Neural progenitor cell (in vitro differentiated cells): Measurements from ENCODE around the gene ERCC6. TPM values are rescaled to one million over a fixed set of nuclear protein-coding genes. Genes with fewer than 3 reads are reported as not detected.

Source experiments
- DNase-seq: peaks from one replicate; pipeline ENCODE4 v3.0.0-alpha.2; 2016; ENCODE audit warnings: low spot score
- H2AFZ ChIP-seq: fragments of 200-600 bp; sonication (generic); replicated peaks from 2 replicates; pipeline ENCODE4 v1.6.1; 2016; ENCODE audit warnings: antibody characterized with exemption
- H3F3A ChIP-seq: fragments of 200-600 bp; sonication (generic); 2 replicates; pipeline ENCODE4 v1.6.1; 2016; ENCODE audit warnings: antibody characterized with exemption, low read depth
- H3K27ac ChIP-seq: fragments of 200-600 bp; sonication (generic); 2 replicates; pipeline ENCODE4 v1.5.1; 2016; ENCODE audit warnings: mild to moderate bottlenecking
- H3K27me3 ChIP-seq: fragments of 200-600 bp; sonication (generic); 2 replicates; pipeline ENCODE4 v1.6.1; 2016; ENCODE audit warnings: mild to moderate bottlenecking, moderate library complexity
- H3K36me3 ChIP-seq: fragments of 200-600 bp; sonication (generic); 2 replicates; pipeline ENCODE4 v1.5.1; 2016
- H3K4me1 ChIP-seq: fragments of 200-600 bp; sonication (generic); 2 replicates; pipeline ENCODE4 v1.6.1; 2016; ENCODE audit warnings: mixed run types
- H3K4me2 ChIP-seq: fragments of 200-600 bp; sonication (generic); 2 replicates; pipeline ENCODE4 v1.6.1; 2016
- H3K4me3 ChIP-seq: fragments of 200-600 bp; sonication (generic); 2 replicates; pipeline ENCODE4 v1.5.1; 2016
- H3K79me2 ChIP-seq: fragments of 200-600 bp; sonication (generic); 2 replicates; pipeline ENCODE4 v1.6.1; 2016; ENCODE audit warnings: low read depth
- H3K9ac ChIP-seq: fragments of 200-600 bp; sonication (generic); 2 replicates; pipeline ENCODE4 v1.6.1; 2016
- H3K9me3 ChIP-seq: fragments of 200-600 bp; sonication (generic); 2 replicates; pipeline ENCODE4 v1.5.1; 2016; ENCODE audit warnings: low read depth
- H4K20me1 ChIP-seq: fragments of 200-600 bp; sonication (generic); 2 replicates; pipeline ENCODE4 v1.6.1; 2016; ENCODE audit warnings: low read depth
- H3K27ac Mint-ChIP-seq: 3 replicates; pipeline ENCODE4 v1.8.0; 2021; ENCODE audit warnings: mixed read lengths
- H3K27me3 Mint-ChIP-seq: 2 replicates; pipeline ENCODE4 v1.8.0; 2022; ENCODE audit warnings: low read depth, mild to moderate bottlenecking, inconsistent platforms, moderate library complexity, mixed read lengths; ENCODE audit not compliant: insufficient read depth
- H3K36me3 Mint-ChIP-seq: 3 replicates; pipeline ENCODE4 v1.8.0; 2021; ENCODE audit warnings: mixed read lengths
- H3K4me1 Mint-ChIP-seq: 3 replicates; pipeline ENCODE4 v1.8.0; 2021; ENCODE audit warnings: mixed read lengths
- H3K4me3 Mint-ChIP-seq: 3 replicates; pipeline ENCODE4 v1.8.0; 2021; ENCODE audit warnings: mild to moderate bottlenecking, moderate library complexity, mixed read lengths
- H3K9me3 Mint-ChIP-seq: 3 replicates; pipeline ENCODE4 v1.8.0; 2020; ENCODE audit warnings: mixed read lengths
- EZH2 ChIP-seq: fragments of 200-600 bp; sonication (generic); IDR thresholded peaks from 2 replicates; pipeline ENCODE4 v1.6.1; 2017; ENCODE audit warnings: antibody characterized with exemption, mild to moderate bottlenecking, moderate library complexity
- EZH2phosphoT487 ChIP-seq: fragments of 200-600 bp; sonication (generic); IDR thresholded peaks from 2 replicates; pipeline ENCODE4 v1.6.1; 2017; ENCODE audit warnings: antibody characterized with exemption
- total RNA-seq: library from RNA; depleted of rRNA; stranded (reverse); fragments of >200 nt; gene quantifications from 2 replicates; pipeline ENCODE4 v1.2.3, GENCODE V29; 2015; ENCODE audit warnings: low replicate concordance
- TF ChIP-seq, protein P1 (sequence below): fragments of 200-600 bp; sonication (generic); IDR thresholded peaks from 2 replicates; pipeline ENCODE4 v1.5.1; 2017; ENCODE audit warnings: antibody characterized with exemption, mild to moderate bottlenecking

The ERCC6 gene
- total RNA-seq, 1 donor from 2014 or later = 10.5 TPM

DNA sequence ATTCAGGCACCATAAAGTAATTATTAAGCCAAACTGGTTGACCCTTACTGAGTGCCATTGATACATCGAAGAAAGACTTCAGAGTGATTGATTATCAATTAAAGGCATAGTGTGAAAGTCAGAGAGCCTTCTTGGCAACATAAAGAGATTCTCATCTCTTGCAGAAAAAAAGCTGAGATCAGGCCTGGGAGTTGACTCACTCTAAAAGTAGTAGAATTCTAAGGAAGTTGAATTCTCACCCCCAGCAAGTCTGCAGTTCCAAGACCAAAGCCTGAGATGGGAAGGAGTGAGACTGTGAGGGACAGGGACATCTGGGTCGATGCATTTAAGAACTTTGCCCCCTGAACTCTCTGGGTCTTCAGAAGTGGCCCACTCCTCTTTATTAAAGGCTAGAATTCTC, 21.6 kb upstream of the ERCC6 start:
- no peaks in the 10 kb centered on the region for H3F3A ChIP-seq
- peaks cover 6% of the 10 kb centered on the region for H3K9me3 Mint-ChIP-seq
- TF ChIP-seq, protein P1, sequence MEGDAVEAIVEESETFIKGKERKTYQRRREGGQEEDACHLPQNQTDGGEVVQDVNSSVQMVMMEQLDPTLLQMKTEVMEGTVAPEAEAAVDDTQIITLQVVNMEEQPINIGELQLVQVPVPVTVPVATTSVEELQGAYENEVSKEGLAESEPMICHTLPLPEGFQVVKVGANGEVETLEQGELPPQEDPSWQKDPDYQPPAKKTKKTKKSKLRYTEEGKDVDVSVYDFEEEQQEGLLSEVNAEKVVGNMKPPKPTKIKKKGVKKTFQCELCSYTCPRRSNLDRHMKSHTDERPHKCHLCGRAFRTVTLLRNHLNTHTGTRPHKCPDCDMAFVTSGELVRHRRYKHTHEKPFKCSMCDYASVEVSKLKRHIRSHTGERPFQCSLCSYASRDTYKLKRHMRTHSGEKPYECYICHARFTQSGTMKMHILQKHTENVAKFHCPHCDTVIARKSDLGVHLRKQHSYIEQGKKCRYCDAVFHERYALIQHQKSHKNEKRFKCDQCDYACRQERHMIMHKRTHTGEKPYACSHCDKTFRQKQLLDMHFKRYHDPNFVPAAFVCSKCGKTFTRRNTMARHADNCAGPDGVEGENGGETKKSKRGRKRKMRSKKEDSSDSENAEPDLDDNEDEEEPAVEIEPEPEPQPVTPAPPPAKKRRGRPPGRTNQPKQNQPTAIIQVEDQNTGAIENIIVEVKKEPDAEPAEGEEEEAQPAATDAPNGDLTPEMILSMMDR = no peak
- TF ChIP-seq EZH2 (no peak), EZH2phosphoT487 (no peak)
- DNase-seq = no peak
- H3K9me3 ChIP-seq = no peaks in the 10 kb centered on the region
- no peak overlapping the region for H3K4me3 Mint-ChIP-seq
- H3K27ac Mint-ChIP-seq = no peak overlapping the region
- no peak overlapping the region for H3K4me2 ChIP-seq
- H3K4me3 ChIP-seq = no peak overlapping the region
- no peak overlapping the region for H3K9ac ChIP-seq
- no peak overlapping the region for H3K27ac ChIP-seq
- H2AFZ ChIP-seq = no peak overlapping the region
- no peaks in the 10 kb centered on the region for H3K36me3 ChIP-seq
- peaks cover 3% of the 10 kb centered on the region for H3K27me3 Mint-ChIP-seq
- no peaks in the 10 kb centered on the region for H3K4me1 ChIP-seq
- no peaks in the 10 kb centered on the region for H3K79me2 ChIP-seq
- peaks cover 3% of the 10 kb centered on the region for H3K4me1 Mint-ChIP-seq
- no peaks in the 10 kb centered on the region for H3K27me3 ChIP-seq
- no peaks in the 10 kb centered on the region for H4K20me1 ChIP-seq
- no peaks in the 10 kb centered on the region for H3K36me3 Mint-ChIP-seq

DNA sequence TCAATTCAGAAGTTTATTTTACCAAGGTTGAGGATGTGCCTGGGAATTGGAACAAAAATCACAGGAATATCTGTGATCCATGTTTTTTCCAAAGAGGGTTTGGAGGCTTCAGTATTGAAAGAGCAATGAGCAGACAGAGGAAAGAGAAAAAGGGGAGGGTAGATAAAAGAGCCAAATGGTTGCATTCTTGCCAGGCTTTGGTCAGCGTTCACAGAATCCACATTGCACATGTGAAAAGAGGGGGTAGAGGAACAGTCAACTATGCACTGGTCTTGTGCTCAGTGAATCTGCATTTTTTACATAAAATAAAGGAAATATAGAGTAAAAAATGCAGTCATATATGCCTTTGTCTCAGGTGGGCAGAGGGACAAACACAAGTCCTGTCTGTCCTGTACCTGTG, 20.6 kb upstream of the ERCC6 start:
- Histone ChIP-seq H3K4me3 (no peak overlapping the region), H3K4me1 (no peaks in the 10 kb centered on the region), H3K79me2 (no peaks in the 10 kb centered on the region), H4K20me1 (no peaks in the 10 kb centered on the region), H3K4me2 (no peak overlapping the region), H2AFZ (no peak overlapping the region), H3K27me3 (no peaks in the 10 kb centered on the region), H3K36me3 (no peaks in the 10 kb centered on the region), H3F3A (no peaks in the 10 kb centered on the region), H3K27ac (no peak overlapping the region), H3K9me3 (no peaks in the 10 kb centered on the region), H3K9ac (no peak overlapping the region)
- H3K36me3 Mint-ChIP-seq = no peaks in the 10 kb centered on the region
- no peak overlapping the region for H3K4me3 Mint-ChIP-seq
- H3K9me3 Mint-ChIP-seq = peaks cover 8% of the 10 kb centered on the region
- H3K4me1 Mint-ChIP-seq = peaks cover 3% of the 10 kb centered on the region
- no peak for DNase-seq
- no peak overlapping the region for H3K27ac Mint-ChIP-seq
- no peak for TF ChIP-seq EZH2phosphoT487
- TF ChIP-seq EZH2 = no peak
- TF ChIP-seq, protein P1 = no peak
- H3K27me3 Mint-ChIP-seq = no peaks in the 10 kb centered on the region

DNA sequence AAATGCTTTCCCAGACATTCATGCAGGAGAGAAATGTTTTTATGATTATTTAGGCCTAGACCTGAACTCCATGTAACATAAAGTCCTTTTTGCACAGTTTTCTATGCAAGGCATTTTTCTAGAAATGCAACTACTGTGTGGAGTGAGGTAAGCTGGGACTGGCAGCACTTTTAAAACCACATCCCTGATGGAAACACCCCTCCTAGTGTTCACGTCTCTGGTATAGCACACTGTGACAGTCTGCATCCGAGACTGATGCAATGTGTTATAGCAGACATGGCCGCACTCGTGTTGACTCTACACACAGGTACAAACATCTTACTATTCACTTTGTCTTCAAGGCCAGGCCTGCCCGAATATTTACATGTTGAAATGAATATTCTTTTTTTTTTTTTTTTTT, 19.3 kb upstream of the ERCC6 start:
- no peaks in the 10 kb centered on the region for H3K36me3 ChIP-seq
- Mint-ChIP-seq H3K27me3 (no peaks in the 10 kb centered on the region), H3K27ac (no peak overlapping the region), H3K9me3 (peaks cover 8% of the 10 kb centered on the region), H3K4me3 (no peak overlapping the region), H3K4me1 (peaks cover 3% of the 10 kb centered on the region), H3K36me3 (no peaks in the 10 kb centered on the region)
- no peak for DNase-seq
- no peaks in the 10 kb centered on the region for H3K9me3 ChIP-seq
- H4K20me1 ChIP-seq = no peaks in the 10 kb centered on the region
- H2AFZ ChIP-seq = no peak overlapping the region
- H3K4me2 ChIP-seq = no peak overlapping the region
- no peaks in the 10 kb centered on the region for H3K4me1 ChIP-seq
- H3K9ac ChIP-seq = no peak overlapping the region
- H3K27me3 ChIP-seq = no peaks in the 10 kb centered on the region
- TF ChIP-seq EZH2phosphoT487 (no peak), EZH2 (no peak)
- TF ChIP-seq, protein P1 = no peak
- no peaks in the 10 kb centered on the region for H3K79me2 ChIP-seq
- H3K4me3 ChIP-seq = no peak overlapping the region
- no peaks in the 10 kb centered on the region for H3F3A ChIP-seq
- no peak overlapping the region for H3K27ac ChIP-seq

DNA sequence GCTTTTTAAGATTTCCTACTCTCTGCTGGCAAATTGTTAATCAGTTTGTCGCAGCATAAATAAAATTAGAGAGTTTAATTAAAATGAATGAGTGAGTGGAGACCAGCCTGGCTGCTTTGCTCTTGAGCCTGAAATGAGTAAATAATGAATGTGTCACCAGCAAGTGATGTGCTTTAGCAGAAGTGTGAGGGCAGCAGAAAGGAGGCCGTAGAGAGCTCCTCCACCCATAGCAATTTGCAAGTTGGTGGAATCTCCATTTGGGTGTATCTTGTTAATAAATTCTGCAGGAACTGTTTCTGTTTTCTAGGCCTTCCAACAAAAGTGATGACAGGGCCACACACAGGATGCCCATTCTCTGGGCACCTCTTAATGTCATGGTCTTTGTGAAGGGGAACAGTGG, 18.8 kb upstream of the ERCC6 start:
- Histone ChIP-seq H3K27ac (no peak overlapping the region), H3K27me3 (no peaks in the 10 kb centered on the region), H3K9ac (no peak overlapping the region), H3K9me3 (no peaks in the 10 kb centered on the region), H3K36me3 (no peaks in the 10 kb centered on the region), H3K4me2 (no peak overlapping the region), H3F3A (no peaks in the 10 kb centered on the region), H2AFZ (no peak overlapping the region), H3K4me3 (no peak overlapping the region), H3K79me2 (no peaks in the 10 kb centered on the region), H3K4me1 (no peaks in the 10 kb centered on the region), H4K20me1 (no peaks in the 10 kb centered on the region)
- no peak overlapping the region for H3K27ac Mint-ChIP-seq
- H3K9me3 Mint-ChIP-seq = peaks cover 8% of the 10 kb centered on the region
- TF ChIP-seq EZH2phosphoT487 = no peak
- TF ChIP-seq EZH2 = no peak
- TF ChIP-seq, protein P1 = no peak
- peaks cover 3% of the 10 kb centered on the region for H3K4me1 Mint-ChIP-seq
- no peaks in the 10 kb centered on the region for H3K36me3 Mint-ChIP-seq
- no peaks in the 10 kb centered on the region for H3K27me3 Mint-ChIP-seq
- DNase-seq = no peak
- H3K4me3 Mint-ChIP-seq = no peak overlapping the region
